Endothelial cell of umbilical vein (primary cell): ENCODE results near the gene SH3D21. TPM values are rescaled to one million over a fixed set of nuclear protein-coding genes. Genes with fewer than 3 reads are reported as not detected.
A peak's percentile ranks its signal among the peaks of the same experiment; 100 is the strongest.

ENCODE experiments used
- BruUV-seq: library from RNA; stranded (reverse); fragments of 400-500 nt; replicated peaks from 2 replicates; lab custom pipeline; 2021; lab: Mats Ljungman, UMichigan
- CTCF ChIA-PET: fragments of 300-600, 350-600 bp; sonication (Branson Sonifier 250); formaldehyde crosslinking; loops from one replicate; lab custom pipeline; 2021; ENCODE audit warnings: antibody characterized with exemption, inconsistent platforms; lab: Charles Lee
- POLR2A ChIA-PET: fragments of 300-600, 350-600 bp; sonication (Branson Sonifier 250); formaldehyde crosslinking; loops from one replicate; lab custom pipeline; 2021; ENCODE audit warnings: antibody characterized with exemption, inconsistent platforms; lab: Charles Lee
- DNase-seq: peaks from one replicate; pipeline ENCODE4 v3.0.0-alpha.2; 2011; ENCODE audit warnings: low read depth, low spot score
- FAIRE-seq: peaks from 2 replicates; lab custom pipeline; 2011; peaks lifted over from hg19 to GRCh38; lab: Jason Lieb, UNC
- H2AFZ ChIP-seq: 2 replicates; pipeline ENCODE4 v1.6.0; 2012; ENCODE audit warnings: low read depth, low read length, control low read depth, inconsistent platforms
- H3K27ac ChIP-seq: 2 replicates; pipeline ENCODE4 v1.5.1; 2011; ENCODE audit warnings: low read depth, mild to moderate bottlenecking, control low read depth, low read length, moderate library complexity; ENCODE audit not compliant: insufficient read depth
- H3K27me3 ChIP-seq, 2 experiments: 2 replicates each; pipeline versions ENCODE4 v1.6.0 to v1.6.1; 2011; ENCODE audit warnings: low read length in 2 of 2, mixed read lengths in 1 of 2; ENCODE audit not compliant: control insufficient read depth in 2 of 2, insufficient read depth in 2 of 2
- H3K36me3 ChIP-seq, 2 experiments: 2 replicates in 1 of 2; 3 replicates in 1 of 2; pipeline ENCODE4 v1.5.1; 2011; ENCODE audit warnings: low read length in 2 of 2, mild to moderate bottlenecking in 1 of 2, moderate library complexity in 1 of 2; ENCODE audit not compliant: control insufficient read depth in 2 of 2, insufficient read depth in 2 of 2; ENCODE audit errors: extremely low read depth in 1 of 2
- H3K4me1 ChIP-seq: 3 replicates; pipeline ENCODE4 v1.5.1; 2011; ENCODE audit warnings: mild to moderate bottlenecking, low read length; ENCODE audit not compliant: control insufficient read depth, insufficient read depth; ENCODE audit errors: extremely low read depth
- H3K4me2 ChIP-seq: 2 replicates; pipeline ENCODE4 v1.6.1; 2011; ENCODE audit warnings: low read length, control low read depth, mixed read lengths; ENCODE audit not compliant: insufficient read depth
- H3K4me3 ChIP-seq, 3 experiments: fragments of 200-600 bp in 1 of 3; sonication (generic), shearing (Covaris generic) in 1 of 3; replicated peaks in 1 of 3; 2 replicates each; pipeline ENCODE4 v1.5.1; 2011 to 2016; ENCODE audit warnings: control low read depth in 3 of 3, low read length in 3 of 3, mild to moderate bottlenecking in 2 of 3, inconsistent platforms in 1 of 3, low read depth in 1 of 3, moderate library complexity in 1 of 3; ENCODE audit not compliant: insufficient read depth in 1 of 3
- H3K79me2 ChIP-seq: 2 replicates; pipeline ENCODE4 v1.6.0; 2012; ENCODE audit warnings: low read length, inconsistent platforms; ENCODE audit not compliant: control insufficient read depth, insufficient read depth
- H3K9ac ChIP-seq: replicated peaks from 2 replicates; pipeline ENCODE3; 2011; ENCODE audit warnings: low read length, control low read depth; ENCODE audit not compliant: insufficient read depth; ENCODE audit errors: extremely low read depth
- H3K9me1 ChIP-seq: replicated peaks from 3 replicates; pipeline ENCODE4 v1.6.0; 2011; ENCODE audit warnings: mild to moderate bottlenecking, low read length; ENCODE audit not compliant: control insufficient read depth, insufficient read depth; ENCODE audit errors: extremely low read depth
- H3K9me3 ChIP-seq: replicated peaks from 2 replicates; pipeline ENCODE4 v1.5.1; 2012; ENCODE audit warnings: low read length, inconsistent platforms; ENCODE audit not compliant: control insufficient read depth, insufficient read depth
- H4K20me1 ChIP-seq: replicated peaks from 2 replicates; pipeline ENCODE3; 2011; ENCODE audit warnings: mild to moderate bottlenecking, low read length; ENCODE audit not compliant: control insufficient read depth, insufficient read depth; ENCODE audit errors: extremely low read depth
- CTCF ChIP-seq, 2 donors: IDR thresholded peaks; 1 replicate in 1 of 2; 2 replicates in 1 of 2; pipeline ENCODE4 v1.5.1; 2011; ENCODE audit warnings: low read length in 2 of 2, mild to moderate bottlenecking in 2 of 2, moderate library complexity in 2 of 2, control low read depth in 1 of 2, inconsistent platforms in 1 of 2, low read depth in 1 of 2; ENCODE audit not compliant: insufficient read depth in 1 of 2; ENCODE audit errors: extremely low read depth in 1 of 2
- EZH2 ChIP-seq: IDR thresholded peaks from 2 replicates; pipeline ENCODE4 v1.6.1; 2012; ENCODE audit warnings: borderline replicate concordance, low read depth, mild to moderate bottlenecking, moderate library complexity, low read length, inconsistent platforms; ENCODE audit not compliant: severe bottlenecking
- FOS ChIP-seq: IDR thresholded peaks from 2 replicates; pipeline ENCODE4 v1.6.1; 2011; ENCODE audit warnings: mild to moderate bottlenecking, low read length, moderate library complexity, borderline replicate concordance; ENCODE audit not compliant: insufficient read depth
- GATA2 ChIP-seq: IDR thresholded peaks from 2 replicates; pipeline ENCODE4 v1.7.0; 2011; ENCODE audit warnings: low read depth, mild to moderate bottlenecking, moderate library complexity, mixed read lengths, low read length; ENCODE audit not compliant: insufficient read length, insufficient read depth
- JUN ChIP-seq: IDR thresholded peaks from 2 replicates; pipeline ENCODE4 v1.6.1; 2011; ENCODE audit warnings: borderline replicate concordance, low read depth; ENCODE audit not compliant: insufficient read length, insufficient read depth
- MAX ChIP-seq: IDR thresholded peaks from 2 replicates; pipeline ENCODE4 v1.6.1; 2011; ENCODE audit not compliant: insufficient read depth, insufficient read length
- MYC ChIP-seq: IDR thresholded peaks from one replicate; pipeline ENCODE4 v1.6.1; 2011; ENCODE audit warnings: mild to moderate bottlenecking, low read depth, low read length
- POLR2A ChIP-seq: IDR thresholded peaks from 2 replicates; pipeline ENCODE4 v1.6.1; 2012; ENCODE audit warnings: low read depth, mild to moderate bottlenecking, control low read depth, low read length
- POLR2AphosphoS5 ChIP-seq: IDR thresholded peaks from 2 replicates; pipeline ENCODE4 v1.6.1; 2012; ENCODE audit warnings: low read depth, mild to moderate bottlenecking, control low read depth, low read length, moderate library complexity; ENCODE audit not compliant: insufficient read depth
- dilution Hi-C: fragments of 300-500 bp; cut with MboI; formaldehyde crosslinking; loops from one replicate; pipeline ENCODE4 v1.15.0; 2019; ENCODE audit warnings: low sequenced_read_pairs; ENCODE audit not compliant: extremely low pct_ligation_motif_present
- intact Hi-C: fragments of 100-400 bp; cut with micrococcal nuclease; formaldehyde crosslinking; loops from one replicate; pipeline ENCODE4 v1.10.0; 2022
- polyA plus RNA-seq, 4 experiments: library from polyadenylated mRNA; depleted of rRNA in 3 of 4; stranded (reverse) in 3 of 4; unstranded in 1 of 4; fragments of >200 nt; gene quantifications; 2 replicates each; pipeline versions ENCODE4 v1.2.1 to v1.2.3, GENCODE V29; 2011 to 2012; ENCODE audit warnings: missing spikeins in 1 of 4
- total RNA-seq: library from RNA; stranded (reverse); gene quantifications from 2 replicates; pipeline ENCODE4 v1.2.3, GENCODE V29; 2021

The SH3D21 gene
- total and polyA plus RNA-seq, 2 donors (not counting 3 experiments of a cell fraction or from before 2014, with no cell fraction given) = 1.8 to 7.2 TPM

GRCh38 chr1:36303244-36303643, 2.9 kb upstream of the SH3D21 start:
- no peaks in the 10 kb centered on the region for H3K9me3 ChIP-seq
- no peaks in the 10 kb centered on the region for H3K9me1 ChIP-seq
- DNase-seq (no peak), FAIRE-seq (peak; percentile 4)
- CTCF ChIA-PET = interaction anchor here (1.1 kb wide), 1 partner anchor 9 kb away, joined by 3 read pairs; no protein-coding TSS in a partner anchor
- intact Hi-C loops = loop anchor here (5.0 kb wide), 1 partner anchor 156 kb away; the partner anchor contains the start of gene TRAPPC3
- BruUV-seq = no TSS peak
- H3K4me2 ChIP-seq = no peak overlapping the region
- H3K27me3 ChIP-seq = no peaks in the 10 kb centered on the region
- H3K9ac ChIP-seq = no peak overlapping the region
- H3K4me3 ChIP-seq = no peak overlapping the region
- H4K20me1 ChIP-seq = no peaks in the 10 kb centered on the region
- H3K36me3 ChIP-seq = peaks cover 29 to 35% of the 10 kb centered on the region in 2 experiments
- peaks cover 30% of the 10 kb centered on the region for H3K4me1 ChIP-seq
- TF ChIP-seq MYC (no peak), JUN (no peak), GATA2 (no peak)
- peaks cover 11% of the 10 kb centered on the region for H3K79me2 ChIP-seq
- H3K27ac ChIP-seq = no peak overlapping the region
- H2AFZ ChIP-seq = no peak overlapping the region
- POLR2A ChIA-PET = no interaction called here
- dilution Hi-C loops = no loop called here

- POLR2A ChIA-PET = interaction anchor here (0.7 kb wide), 1 partner anchor 57 kb away, joined by 6 read pairs; no protein-coding TSS in a partner anchor
Observed at GRCh38 chr1:36303650-36304360, 2.4 kb upstream of the SH3D21 start.

More at GRCh38 chr1:36303650-36304360, 2.4 kb upstream of the SH3D21 start:
- peaks cover 30% of the 10 kb centered on the region for H3K4me1 ChIP-seq
- no peaks in the 10 kb centered on the region for H3K9me1 ChIP-seq
- no peak overlapping the region for H3K9ac ChIP-seq
- intact Hi-C loops (loop anchor here (5.0 kb wide), 1 partner anchor 157 kb away; the partner anchor contains the start of gene TRAPPC3), dilution Hi-C loops (no loop called here)
- H3K27me3 ChIP-seq = no peaks in the 10 kb centered on the region
- no peaks in the 10 kb centered on the region for H3K9me3 ChIP-seq
- CTCF ChIA-PET = interaction anchor here (1.1 kb wide), 1 partner anchor 10 kb away, joined by 3 read pairs; no protein-coding TSS in a partner anchor
- H4K20me1 ChIP-seq = no peaks in the 10 kb centered on the region
- H3K27ac ChIP-seq = no peak overlapping the region
- no peak overlapping the region for H2AFZ ChIP-seq
- DNase-seq = no peak
- peaks cover 11% of the 10 kb centered on the region for H3K79me2 ChIP-seq
- no peak for FAIRE-seq
- no peak overlapping the region for H3K4me2 ChIP-seq
- H3K4me3 ChIP-seq = no peak overlapping the region
- H3K36me3 ChIP-seq = peaks cover 26 to 31% of the 10 kb centered on the region in 2 experiments
- TF ChIP-seq GATA2 (no peak), CTCF (IDR thresholded peaks at IDR 0.05; ENCODE audit: extremely low read depth in 1 of 2, insufficient read depth in 1 of 2, low read depth in 1 of 2, low read length in 2 of 2) (no peak), FOS (no peak), POLR2AphosphoS5 (no peak), MAX (no peak), JUN (no peak), POLR2A (no peak), MYC (no peak), EZH2 (no peak)
- BruUV-seq = no TSS peak
